Muscle of back (tissue), 11 donors: ENCODE results near the gene SH2D3A. TPM values are rescaled to one million over a fixed set of nuclear protein-coding genes. Genes with fewer than 3 reads are reported as not detected.
"Not testable (repeated sequence)": the region's sequence is repeated elsewhere in the genome, so short reads cannot be mapped to it uniquely, and the experiment has no call there.

Experiments used
- DNase-seq, 3 donors: peaks; one replicate each; pipeline versions ENCODE4 v3.0.0 to v3.0.0-alpha.2; 2013
- polyA plus RNA-seq, 10 donors: library from polyadenylated mRNA; unstranded; fragments of 120-200 nt; gene quantifications; one replicate each; pipeline ENCODE4 v1.2.1, GENCODE V29; 2013; ENCODE audit not compliant: insufficient read length in 10 of 10

SH2D3A gene
- polyA plus RNA-seq, 10 donors: 0.42 to 2.1 (median 0.86) TPM

DNA sequence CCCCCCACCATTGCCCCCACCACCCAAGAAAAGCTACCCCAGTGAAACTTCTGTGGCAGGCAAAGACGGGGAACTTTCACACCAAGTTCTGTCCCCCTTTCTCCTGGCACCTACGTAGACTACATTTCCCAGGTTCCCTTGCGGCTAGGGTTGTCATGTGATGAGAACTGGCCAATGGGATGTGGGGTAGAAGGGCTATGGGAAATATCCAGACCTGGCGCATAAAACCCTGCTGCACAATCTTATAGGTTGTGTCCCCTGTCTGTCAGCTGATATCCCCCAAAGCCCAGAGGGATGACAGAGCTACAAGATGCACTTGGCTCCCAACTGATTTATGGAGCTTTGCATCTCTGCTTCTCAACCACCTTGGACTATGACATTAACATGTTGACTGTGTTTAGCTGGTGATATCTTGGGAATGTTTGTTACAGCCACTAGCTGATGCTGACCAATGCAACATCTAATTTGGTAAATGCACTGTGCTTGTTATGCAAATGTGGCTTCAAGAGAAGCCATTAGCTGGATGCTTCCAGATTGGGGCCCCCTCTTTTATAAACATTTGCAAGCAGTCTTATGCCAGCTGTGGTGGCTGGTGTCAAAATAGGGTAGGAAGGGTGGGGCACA, 6.1 kb downstream of the SH2D3A start:
- no peak for DNase-seq

DNA sequence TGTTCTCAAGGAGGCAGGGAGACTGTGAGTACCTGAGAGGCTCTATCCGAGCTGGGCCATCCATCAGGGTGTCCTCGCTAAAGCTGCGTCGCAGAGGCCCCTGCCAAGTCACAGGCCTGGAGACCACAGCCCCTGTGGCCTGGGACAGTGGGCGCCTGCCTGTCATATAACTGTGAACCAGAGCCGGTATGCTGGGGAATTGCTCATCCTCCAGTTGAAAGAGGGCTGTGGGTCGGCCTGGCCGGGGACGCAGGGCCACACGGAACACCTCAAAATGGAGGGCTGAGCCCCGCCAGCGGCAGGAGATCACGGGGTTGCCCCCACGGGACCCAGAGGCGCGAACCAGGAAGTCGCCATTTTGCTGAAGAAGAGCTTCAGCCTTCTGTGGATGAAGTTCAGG, 6.6 kb downstream of the SH2D3A start:
- no peak for DNase-seq

- no peak for DNase-seq
These were observed 12.4 kb downstream of the SH2D3A start for GRCh38 chr19:6754653-6755463.

DNA sequence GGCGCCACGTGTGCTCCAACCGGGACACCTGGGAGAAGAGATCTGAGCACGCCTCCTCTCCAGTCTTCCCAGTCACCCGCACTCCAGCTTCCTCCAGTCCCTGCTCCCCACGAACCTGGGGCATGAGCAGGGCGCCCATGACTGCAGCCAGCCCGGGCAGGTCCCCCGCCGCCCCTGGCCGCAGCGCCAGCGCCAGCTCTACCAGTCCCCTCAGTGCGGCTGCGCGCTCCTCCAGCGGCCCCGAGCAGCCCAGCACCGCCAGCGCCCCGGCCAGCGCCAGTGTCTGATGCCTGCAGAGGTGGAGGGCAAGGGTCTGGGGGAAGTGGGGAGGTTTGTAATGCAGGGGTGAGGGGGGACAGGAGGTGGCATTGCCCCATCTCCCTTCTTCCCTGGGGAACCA, 13.1 kb downstream of the SH2D3A start:
- no peak for DNase-seq

DNA sequence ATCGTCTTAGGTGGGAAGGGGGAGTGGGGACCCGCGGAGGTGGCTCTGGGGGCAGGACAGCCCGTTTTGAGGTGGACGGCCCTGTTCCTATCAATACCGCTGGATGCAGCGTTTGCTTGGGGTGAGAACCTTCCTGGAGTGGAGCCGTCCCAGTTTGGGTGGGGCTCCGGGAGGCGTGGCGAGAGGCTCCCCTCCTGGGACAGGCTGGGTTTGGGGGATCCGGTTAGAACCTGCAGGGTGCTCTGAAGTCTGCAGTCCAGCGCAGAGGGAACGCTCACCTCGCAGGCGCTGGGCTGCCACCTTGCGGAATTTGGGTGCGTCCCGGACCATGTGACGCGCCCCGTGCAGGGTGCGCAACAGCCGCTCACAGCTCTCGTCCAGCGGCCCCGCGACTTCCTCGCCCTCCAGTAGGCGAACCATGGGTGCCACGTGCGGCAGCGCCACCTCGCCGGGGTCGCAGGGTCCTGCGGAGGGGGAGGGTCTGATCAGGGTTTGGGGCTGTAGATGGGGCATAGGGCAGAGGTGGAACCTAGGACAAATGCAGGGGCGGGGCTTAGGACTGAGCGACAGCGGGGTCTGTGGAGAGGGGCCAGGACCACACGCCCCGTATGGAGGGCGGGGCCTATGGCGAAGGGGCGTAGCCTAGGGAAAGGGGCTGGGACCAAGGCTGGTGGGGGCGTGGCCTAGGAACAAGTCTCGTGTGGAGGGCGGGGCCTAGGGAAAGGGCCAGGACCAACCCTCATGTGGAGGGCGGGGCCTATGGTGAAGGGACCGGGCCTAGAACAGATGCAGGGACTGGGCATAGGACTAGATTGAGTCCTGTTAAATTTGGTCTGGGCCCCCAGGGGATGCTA, 13.8 kb downstream of the SH2D3A start:
- peak; percentile 35 to 78 (median 47) for DNase-seq

DNA sequence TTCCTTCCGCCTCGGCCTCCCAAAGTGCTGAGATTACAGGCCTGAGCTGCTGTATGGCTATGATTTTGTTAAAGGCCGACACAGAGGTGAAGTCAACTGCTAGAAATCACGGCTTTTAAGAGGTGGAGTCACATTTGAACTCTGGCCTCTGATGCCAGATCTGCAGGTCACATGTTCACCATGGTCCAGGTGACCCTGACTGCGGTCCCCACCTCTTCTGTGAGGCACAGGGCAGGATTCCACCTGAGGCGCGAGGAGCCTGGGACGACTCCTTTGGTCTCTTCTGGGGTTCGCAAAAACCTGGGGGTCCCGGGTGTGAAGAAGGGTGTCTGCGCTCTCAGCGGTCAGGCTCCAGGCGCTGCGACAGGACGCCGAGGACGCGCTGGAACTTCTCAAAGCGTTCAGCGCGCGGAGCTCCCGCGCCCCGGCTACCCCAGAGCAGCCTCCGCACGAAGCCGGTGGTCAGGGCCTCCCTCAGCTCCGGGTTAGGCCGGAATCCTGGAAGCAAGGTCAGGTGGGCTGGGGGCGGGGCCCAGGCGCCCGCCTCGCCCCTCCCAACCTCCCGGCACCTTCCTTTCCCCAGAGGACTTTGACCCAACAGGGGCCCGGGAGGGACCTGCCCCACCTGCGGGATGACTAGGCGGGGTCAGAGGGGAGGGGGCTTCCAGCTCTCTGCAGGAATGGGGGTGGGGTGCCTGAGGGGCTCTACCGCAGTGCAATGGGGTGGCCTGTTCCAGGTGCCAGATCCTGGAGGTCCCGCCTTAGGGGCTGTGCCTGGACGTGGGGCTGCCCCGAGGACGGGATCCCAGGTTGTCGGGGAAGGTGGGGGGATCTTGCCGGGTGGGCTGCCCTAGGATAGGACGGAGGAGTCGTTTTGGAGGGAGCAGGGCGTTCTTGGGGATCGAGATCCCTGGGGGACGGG, 14.7 kb downstream of the SH2D3A start:
- peak in 1 of 3 donors; percentile 25 for DNase-seq

DNA sequence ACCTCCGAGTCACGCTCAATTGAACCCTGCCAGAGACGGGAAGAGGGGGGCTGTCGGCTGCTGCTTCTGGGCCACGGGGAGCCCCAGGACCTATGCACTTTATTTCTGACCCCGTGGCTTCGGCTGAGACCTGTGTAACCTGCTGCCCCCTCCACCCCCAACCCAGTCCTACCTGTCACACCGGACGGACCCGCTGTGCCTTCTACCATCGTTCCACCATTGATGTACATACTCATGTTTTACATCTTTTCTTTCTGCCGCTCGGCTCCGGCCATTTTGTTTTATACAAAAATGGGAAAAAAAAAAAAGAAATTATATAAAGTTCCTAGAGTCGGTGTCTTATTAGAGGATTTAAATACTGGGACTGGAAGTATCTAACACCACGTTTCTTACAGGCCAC, 16.0 kb downstream of the SH2D3A start:
- peak in 1 of 3 donors; percentile 4 for DNase-seq

GRCh38 chr19:6750062-6750461, 17.2 kb downstream of the SH2D3A start:
- peak in 2 of 3 donors; percentile 80 for DNase-seq

DNA sequence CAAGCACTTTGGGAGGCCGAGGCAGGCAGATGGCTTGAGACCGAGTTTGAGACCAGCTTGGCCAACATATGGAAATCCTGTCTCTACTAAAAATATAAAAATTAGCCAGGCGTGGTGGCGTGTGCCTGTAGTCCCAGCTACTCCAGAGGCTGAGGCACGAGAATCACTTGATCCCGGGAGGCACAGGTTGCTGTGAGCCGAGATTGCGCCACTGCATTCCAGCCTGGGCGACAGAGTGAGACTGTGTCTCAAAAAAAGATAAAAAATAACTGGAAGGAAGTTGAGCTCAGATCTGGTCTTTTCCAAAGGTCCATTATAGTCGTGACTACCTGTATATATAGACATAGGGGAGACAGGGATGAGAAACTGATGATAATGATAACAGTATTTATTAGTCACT, 18.7 kb downstream of the SH2D3A start:
- DNase-seq: not testable (repeated sequence)

DNA sequence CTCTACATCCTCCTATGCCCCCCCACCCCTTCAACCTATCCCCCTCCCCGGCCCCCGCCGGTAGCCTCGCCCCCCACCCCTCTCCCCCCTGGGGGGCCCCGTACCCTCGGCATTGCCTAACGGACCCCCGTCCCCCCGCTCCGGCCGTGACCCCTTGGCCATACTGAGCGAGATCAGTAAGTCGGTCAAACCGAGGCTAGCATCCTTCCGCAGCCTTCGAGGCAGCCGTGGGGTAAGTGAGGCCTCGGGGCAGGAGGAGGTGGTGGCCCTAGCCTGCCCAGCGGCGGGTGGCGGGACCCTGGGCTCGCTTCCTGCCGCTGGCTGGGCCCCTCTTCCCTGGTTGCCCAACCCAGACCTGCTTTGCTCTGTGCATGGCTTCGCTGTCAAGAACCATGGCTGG, 21.3 kb downstream of the SH2D3A start:
- DNase-seq: no peak

GRCh38 chr19:6744381-6745301, 22.6 kb downstream of the SH2D3A start:
- peak; percentile 82 to 95 (median 94) for DNase-seq

GRCh38 chr19:6743714-6744380, 23.4 kb downstream of the SH2D3A start:
- no peak for DNase-seq

DNA sequence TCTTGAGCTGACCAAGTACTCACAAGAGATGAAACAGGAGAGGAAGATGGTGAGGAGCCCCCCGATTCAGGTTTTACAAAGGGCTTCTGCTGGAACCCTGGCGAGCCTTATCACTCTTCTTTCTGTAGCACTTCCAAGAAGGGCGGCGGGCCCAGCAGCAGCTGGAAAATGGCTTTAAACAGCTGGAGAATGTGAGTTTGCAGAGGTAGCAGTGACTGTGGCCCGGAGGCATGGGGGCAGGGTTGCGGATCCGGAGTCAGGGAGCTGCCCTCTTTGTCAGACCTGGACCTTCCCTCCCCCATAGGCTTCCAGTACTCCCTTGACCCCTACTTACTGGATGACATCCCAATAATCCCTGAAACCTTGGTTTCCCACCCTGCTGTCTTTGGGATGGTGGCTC, 24.2 kb downstream of the SH2D3A start:
- DNase-seq: peak in 1 of 3 donors; percentile 48

GRCh38 chr19:6740589-6741343, 26.5 kb downstream of the SH2D3A start:
- peak in 2 of 3 donors; percentile 79 to 87 for DNase-seq

GRCh38 chr19:6739883-6740588, 27.2 kb downstream of the SH2D3A start:
- DNase-seq: peak in 2 of 3 donors; percentile 52 to 80

GRCh38 chr19:6739390-6739882, 27.8 kb downstream of the SH2D3A start, which contains the start of gene TRIP10:
TSS of gene TRIP10 (plus strand) at chr19:6739680. CDS start at chr19:6739762, 82 bp downstream.
- DNase-seq: peak; percentile 86 to 94 (median 93)

DNA sequence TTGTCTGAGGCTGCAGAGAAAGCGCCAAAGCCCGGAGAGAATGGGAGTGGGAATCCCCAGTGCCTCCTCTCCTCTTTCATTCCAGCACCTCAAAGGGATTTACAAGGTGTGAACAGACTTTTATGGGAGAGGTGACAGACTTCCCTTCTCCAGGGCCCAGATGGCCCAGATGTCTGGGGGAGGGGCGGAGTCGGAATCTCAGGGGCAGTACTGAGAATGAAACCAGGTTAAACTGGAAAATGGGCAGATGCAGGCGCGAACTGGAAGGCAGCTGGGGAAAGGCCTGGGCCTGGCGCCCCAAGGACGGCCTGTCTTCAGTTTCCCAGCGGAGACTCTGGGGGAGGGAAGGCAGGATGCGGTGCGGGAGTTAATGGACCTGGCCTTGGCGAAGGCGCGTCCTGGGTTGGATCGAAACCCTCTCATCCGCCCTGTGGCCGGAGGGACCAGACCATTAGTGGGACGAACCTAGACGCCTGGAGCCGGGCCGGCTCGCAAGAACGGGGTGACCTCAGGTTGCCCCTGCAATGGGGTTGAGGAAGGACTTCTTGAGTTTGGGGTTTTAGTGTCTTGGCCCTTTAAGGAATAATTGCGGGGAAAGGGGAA, 28.3 kb downstream of the SH2D3A start:
- DNase-seq: peak in 1 of 3 donors; percentile 46
